Activated T-helper 1 cell treated with anti-CD3 and anti-CD28 coated beads, Interleukin-12 subunit alpha, Interleukin-12 subunit beta, Interleukin-2, Interleukin-4 antibody, amounts not matched to agents 30 ng/mL and 10 ng/mL and 1 ng/mL, durations not matched to agents 14 hours and 24 hours and 36 hours (primary cell): ENCODE data around the gene PHACTR3. TPM values are rescaled to one million over a fixed set of nuclear protein-coding genes. Genes with fewer than 3 reads are reported as not detected.

Source experiments
- DNase-seq: peaks from one replicate; pipeline ENCODE4 v3.0.0; 2021; ENCODE audit warnings: low spot score
- H3K27ac Mint-ChIP-seq: one replicate; pipeline ENCODE4 v1.8.0; 2021; ENCODE audit warnings: mild to moderate bottlenecking, mixed read lengths
- H3K27me3 Mint-ChIP-seq: one replicate; pipeline ENCODE4 v1.8.0; 2022; ENCODE audit warnings: mild to moderate bottlenecking, moderate library complexity, mixed read lengths; ENCODE audit not compliant: insufficient read depth
- H3K36me3 Mint-ChIP-seq: one replicate; pipeline ENCODE4 v1.8.0; 2021; ENCODE audit warnings: low read depth, mixed read lengths
- H3K4me1 Mint-ChIP-seq: one replicate; pipeline ENCODE4 v1.8.0; 2021; ENCODE audit warnings: low read depth, mixed read lengths
- H3K4me3 Mint-ChIP-seq: one replicate; pipeline ENCODE4 v1.8.0; 2021; ENCODE audit warnings: mild to moderate bottlenecking, moderate library complexity, mixed read lengths
- H3K9me3 Mint-ChIP-seq: one replicate; pipeline ENCODE4 v1.8.0; 2021; ENCODE audit warnings: mixed read lengths
- intact Hi-C: fragments of 100-400 bp; cut with micrococcal nuclease; formaldehyde crosslinking; loops from one replicate; pipeline ENCODE4 v1.15.1; 2024
- total RNA-seq: library from RNA; stranded (reverse); gene quantifications from 2 replicates; pipeline ENCODE4 v1.2.3, GENCODE V29; 2022

The PHACTR3 gene
- total RNA-seq, 1 donor from 2014 or later, result not detected

DNA sequence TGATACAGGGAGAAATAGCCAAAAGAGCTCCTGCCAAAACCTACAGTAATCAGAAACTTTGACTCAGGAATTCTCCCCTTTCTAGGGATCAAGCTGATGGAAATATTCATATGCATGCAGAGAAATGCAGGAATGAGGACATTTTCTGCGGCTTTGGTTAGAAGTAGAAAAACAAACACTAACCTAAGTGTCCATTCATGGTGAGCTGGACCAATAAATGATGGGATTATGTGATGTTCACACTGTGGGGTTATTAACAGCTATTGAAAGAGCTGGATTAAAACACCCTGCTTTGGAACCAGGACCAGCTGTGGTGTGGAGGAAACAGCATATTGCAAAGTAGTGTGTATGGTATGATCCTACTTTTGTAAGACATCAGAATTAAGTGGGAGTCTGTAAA, 186.0 kb downstream of the PHACTR3 start:
- H3K4me3 Mint-ChIP-seq, result no peak overlapping the region
- H3K27me3 Mint-ChIP-seq, result no peaks in the 10 kb centered on the region
- no peak overlapping the region for H3K27ac Mint-ChIP-seq
- intact Hi-C loops, result no loop called here
- DNase-seq, result no peak
- no peaks in the 10 kb centered on the region for H3K9me3 Mint-ChIP-seq
- no peaks in the 10 kb centered on the region for H3K36me3 Mint-ChIP-seq
- no peaks in the 10 kb centered on the region for H3K4me1 Mint-ChIP-seq

DNA sequence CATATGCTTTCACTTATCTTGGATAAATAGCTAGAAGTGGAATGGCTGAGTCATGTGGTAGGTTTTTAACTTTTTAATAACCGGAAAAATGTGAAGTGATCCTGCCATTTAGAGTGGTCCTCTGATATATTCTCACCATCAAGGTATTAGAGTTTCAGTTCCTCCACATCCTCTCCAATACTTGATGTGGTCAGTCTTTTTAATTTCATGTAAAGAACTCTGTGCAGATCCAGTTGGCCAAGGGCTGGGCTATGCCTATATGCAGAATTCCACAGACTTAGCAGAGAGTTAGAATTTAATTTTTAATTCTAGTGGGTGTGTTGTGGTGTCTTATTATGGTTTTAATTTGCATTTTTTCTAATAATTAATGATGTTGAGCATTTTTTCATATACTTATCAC, 188.0 kb downstream of the PHACTR3 start:
- H3K4me3 Mint-ChIP-seq, result no peak overlapping the region
- no peaks in the 10 kb centered on the region for H3K4me1 Mint-ChIP-seq
- no peaks in the 10 kb centered on the region for H3K36me3 Mint-ChIP-seq
- H3K9me3 Mint-ChIP-seq, result peaks cover 14% of the 10 kb centered on the region
- intact Hi-C loops, result no loop called here
- no peak overlapping the region for H3K27ac Mint-ChIP-seq
- H3K27me3 Mint-ChIP-seq, result peaks cover 1% of the 10 kb centered on the region
- no peak for DNase-seq

DNA sequence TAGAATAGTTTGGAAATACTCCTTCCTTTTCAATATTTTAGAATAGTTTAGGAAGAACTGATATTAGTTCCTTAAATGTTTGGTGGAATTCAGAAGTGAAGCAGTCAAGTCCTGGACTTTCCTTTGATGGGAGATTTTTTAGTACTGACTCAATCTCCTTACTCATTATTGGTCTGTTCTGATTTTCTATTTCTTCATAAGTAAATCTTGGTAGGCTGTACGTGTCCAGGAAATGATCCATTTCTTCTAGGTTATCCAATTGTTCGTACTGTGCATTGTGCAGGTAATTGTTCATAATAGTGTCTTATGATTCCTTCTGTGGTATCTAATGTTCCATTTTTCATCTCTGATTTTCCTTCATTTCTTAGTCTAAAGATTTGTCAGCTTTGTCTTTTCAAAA, 190.2 kb downstream of the PHACTR3 start:
- peaks cover 14% of the 10 kb centered on the region for H3K9me3 Mint-ChIP-seq
- peaks cover 1% of the 10 kb centered on the region for H3K27me3 Mint-ChIP-seq
- H3K27ac Mint-ChIP-seq, result no peak overlapping the region
- H3K4me1 Mint-ChIP-seq, result no peaks in the 10 kb centered on the region
- no peak overlapping the region for H3K4me3 Mint-ChIP-seq
- intact Hi-C loops, result no loop called here
- no peak for DNase-seq
- no peaks in the 10 kb centered on the region for H3K36me3 Mint-ChIP-seq

DNA sequence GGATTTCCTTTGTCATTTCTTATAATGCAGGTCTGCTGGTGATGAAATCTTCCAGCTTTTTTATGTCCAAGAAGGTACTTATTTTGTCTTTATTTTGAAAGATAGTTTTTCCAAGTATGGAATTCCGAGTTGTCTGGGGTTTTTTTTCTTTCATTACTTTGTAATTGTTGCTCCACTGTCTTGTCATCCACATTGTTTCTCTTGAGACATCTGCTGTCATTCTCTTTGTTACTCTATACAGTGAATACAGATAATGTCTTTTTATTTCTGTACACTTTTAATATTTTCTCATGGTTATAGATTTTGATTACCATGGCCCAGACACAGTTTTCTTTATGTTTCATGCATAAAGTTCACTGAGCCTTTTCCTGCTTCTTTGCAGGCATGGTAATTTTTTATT, 196.0 kb downstream of the PHACTR3 start:
- Mint-ChIP-seq H3K9me3 (peaks cover 17% of the 10 kb centered on the region), H3K4me3 (no peak overlapping the region), H3K27me3 (peaks cover 1% of the 10 kb centered on the region), H3K27ac (no peak overlapping the region), H3K4me1 (no peaks in the 10 kb centered on the region), H3K36me3 (no peaks in the 10 kb centered on the region)
- intact Hi-C loops, result no loop called here
- no peak for DNase-seq

DNA sequence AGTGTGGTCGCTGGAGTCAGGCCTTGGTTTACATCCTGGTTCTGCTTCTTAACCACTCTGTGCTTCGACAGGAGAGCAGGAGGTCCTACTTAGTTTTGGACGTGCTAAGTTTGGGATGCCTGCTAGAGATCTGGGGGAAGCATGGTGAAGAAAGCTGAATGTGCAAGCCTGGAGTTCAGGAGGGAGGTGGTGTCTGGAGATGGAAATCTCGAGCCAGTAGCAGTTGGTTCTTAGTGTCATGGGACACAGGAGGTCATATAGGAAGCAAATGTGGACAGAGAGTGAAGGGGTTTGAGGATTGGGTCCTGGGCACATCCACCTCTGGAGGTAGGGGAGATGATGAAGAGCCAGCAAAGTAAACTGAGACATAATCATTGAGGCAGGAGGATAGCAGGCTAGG, 197.7 kb downstream of the PHACTR3 start:
- Mint-ChIP-seq H3K27me3 (no peaks in the 10 kb centered on the region), H3K4me3 (no peak overlapping the region), H3K4me1 (no peaks in the 10 kb centered on the region), H3K9me3 (peaks cover 4% of the 10 kb centered on the region), H3K27ac (no peak overlapping the region), H3K36me3 (no peaks in the 10 kb centered on the region)
- DNase-seq, result no peak
- intact Hi-C loops, result no loop called here

DNA sequence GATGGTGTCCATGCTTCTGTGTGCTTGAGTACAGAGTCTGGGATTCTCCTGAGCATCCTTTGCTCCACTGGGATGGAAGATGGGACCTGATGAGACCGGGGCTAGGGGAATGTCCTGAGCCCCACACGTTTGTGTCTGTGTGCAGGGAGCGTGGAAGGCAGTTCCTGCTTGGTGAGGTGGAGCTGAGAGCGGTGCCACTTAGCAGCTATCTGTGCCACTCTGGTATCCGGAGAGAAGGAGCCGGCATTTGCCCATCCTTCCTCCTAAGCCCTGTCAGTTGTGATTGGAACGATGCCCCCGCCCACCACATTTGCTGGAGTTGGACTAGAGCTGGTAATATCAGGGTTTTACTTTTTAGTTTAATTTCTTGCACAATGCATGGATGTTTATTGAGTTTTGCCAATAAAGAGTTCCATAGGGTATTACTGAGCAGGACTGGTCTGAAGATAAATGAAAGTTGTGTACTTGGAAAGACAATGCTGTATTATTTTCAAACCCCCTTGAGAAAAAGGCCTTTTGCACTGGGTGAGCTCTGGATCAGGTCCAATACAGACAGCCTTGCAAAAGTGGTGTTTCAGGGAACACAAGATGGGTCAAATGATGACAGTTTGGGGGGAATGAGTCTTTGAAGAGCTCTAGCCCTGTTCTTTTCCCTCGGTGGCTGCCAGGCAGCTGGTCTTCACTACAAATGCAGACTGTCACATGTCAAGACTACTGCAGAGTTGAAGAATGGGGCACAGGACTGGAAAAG, 198.3 kb downstream of the PHACTR3 start:
- DNase-seq, result no peak
- no peak overlapping the region for H3K4me3 Mint-ChIP-seq
- H3K9me3 Mint-ChIP-seq, result peaks cover 4% of the 10 kb centered on the region
- H3K36me3 Mint-ChIP-seq, result no peaks in the 10 kb centered on the region
- intact Hi-C loops, result no loop called here
- no peak overlapping the region for H3K27ac Mint-ChIP-seq
- H3K4me1 Mint-ChIP-seq, result no peaks in the 10 kb centered on the region
- no peaks in the 10 kb centered on the region for H3K27me3 Mint-ChIP-seq

DNA sequence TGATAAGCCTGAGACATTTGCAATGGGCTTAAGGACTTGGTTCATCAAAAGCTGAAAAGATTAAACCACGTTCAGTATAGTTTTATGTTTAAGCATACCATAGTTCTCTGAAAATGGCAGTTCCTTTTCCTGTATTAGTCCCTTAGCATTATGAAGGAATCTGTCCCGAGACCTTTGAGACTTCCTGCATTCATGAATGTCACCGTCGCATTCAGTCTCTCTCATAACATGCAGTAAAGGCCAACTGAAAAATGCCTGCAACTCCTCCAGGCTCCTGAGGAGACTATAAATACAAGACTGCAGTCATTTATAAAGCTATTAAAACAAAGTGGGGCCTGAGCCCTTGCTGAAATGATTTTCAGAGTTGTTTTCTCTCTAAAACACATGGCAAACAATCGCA, 200.0 kb downstream of the PHACTR3 start:
- Mint-ChIP-seq H3K4me3 (no peak overlapping the region), H3K9me3 (peaks cover 4% of the 10 kb centered on the region), H3K27me3 (no peaks in the 10 kb centered on the region), H3K4me1 (no peaks in the 10 kb centered on the region), H3K36me3 (no peaks in the 10 kb centered on the region), H3K27ac (no peak overlapping the region)
- no peak for DNase-seq
- intact Hi-C loops, result no loop called here

DNA sequence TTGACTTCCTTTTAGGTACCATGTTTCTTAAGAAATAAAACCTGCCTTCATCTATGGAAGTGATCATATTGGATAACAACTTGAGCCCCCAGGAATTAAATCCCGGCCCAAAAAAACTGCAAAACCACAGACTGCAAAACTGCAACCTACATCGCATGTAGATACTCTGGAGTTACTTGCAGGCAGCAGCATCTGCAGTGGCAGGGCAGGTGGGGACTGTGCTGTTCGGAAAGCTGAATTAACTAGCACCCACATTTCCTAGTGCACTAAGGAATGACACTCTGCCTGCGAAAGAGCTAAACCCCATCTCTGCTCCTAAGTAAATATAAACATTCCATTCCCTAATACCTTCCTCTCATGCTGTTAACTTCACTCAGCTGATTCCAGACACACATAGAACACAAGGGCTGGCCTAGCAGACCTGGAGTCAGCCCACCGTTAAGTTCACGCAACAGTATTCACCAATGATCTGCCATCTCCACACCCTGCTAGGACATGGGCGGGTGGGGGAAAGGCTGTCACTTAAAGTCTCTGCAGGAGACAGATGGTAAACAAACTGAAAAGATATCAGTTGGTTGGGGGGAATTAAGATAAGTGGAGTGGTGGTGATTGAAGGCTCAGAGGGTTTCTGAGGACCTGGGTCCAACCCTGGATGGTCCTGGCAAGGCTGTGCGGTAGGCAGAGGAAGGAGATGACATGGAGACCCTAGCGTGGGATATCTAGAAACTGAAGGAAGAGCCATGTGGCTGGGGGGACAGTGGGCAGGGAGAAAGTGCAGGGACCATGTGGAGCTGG, 200.7 kb downstream of the PHACTR3 start:
- Mint-ChIP-seq H3K36me3 (no peaks in the 10 kb centered on the region), H3K4me3 (no peak overlapping the region), H3K27me3 (no peaks in the 10 kb centered on the region), H3K9me3 (peaks cover 4% of the 10 kb centered on the region), H3K27ac (no peak overlapping the region), H3K4me1 (no peaks in the 10 kb centered on the region)
- DNase-seq, result no peak
- intact Hi-C loops, result no loop called here

DNA sequence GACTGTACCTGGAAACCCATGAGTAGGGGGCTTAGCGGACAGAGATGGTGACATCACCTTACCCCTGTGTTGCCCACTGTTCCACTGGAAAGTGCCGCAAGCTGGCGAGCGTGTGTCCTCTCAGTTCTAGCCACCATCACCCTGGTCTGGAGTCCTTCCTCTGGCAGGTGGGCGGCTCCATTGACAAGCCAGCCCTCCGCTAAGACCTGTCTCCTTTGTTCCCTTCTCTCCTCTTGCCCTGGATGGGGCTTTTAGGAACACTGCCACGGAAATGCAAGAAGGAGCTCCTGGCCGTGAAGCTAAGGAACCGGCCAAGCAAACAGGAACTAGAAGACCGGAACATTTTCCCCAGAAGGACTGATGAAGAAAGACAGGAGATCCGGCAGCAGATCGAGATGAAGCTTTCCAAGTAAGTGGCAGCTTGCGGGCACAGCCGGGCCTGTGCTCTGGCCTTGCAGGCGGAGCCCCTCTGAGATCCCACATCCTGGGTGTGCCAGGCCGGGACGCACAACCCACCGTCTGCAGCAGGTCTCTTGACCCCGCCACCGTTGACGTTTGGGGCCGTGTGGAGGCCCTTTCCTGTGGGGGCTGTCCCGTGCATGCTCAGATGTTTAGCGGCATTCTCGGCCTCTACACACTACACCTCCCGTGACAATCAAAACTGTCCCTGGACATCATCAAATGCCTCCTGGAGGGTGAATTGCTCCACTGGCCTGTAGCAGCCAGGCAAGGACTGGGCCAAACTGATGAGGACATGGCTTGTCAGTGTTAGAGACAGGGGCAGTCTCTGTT, 201.6 kb downstream of the PHACTR3 start:
- Mint-ChIP-seq H3K27ac (no peak overlapping the region), H3K9me3 (no peaks in the 10 kb centered on the region), H3K4me1 (no peaks in the 10 kb centered on the region), H3K36me3 (no peaks in the 10 kb centered on the region), H3K27me3 (no peaks in the 10 kb centered on the region), H3K4me3 (no peak overlapping the region)
- no peak for DNase-seq
- intact Hi-C loops, result no loop called here

DNA sequence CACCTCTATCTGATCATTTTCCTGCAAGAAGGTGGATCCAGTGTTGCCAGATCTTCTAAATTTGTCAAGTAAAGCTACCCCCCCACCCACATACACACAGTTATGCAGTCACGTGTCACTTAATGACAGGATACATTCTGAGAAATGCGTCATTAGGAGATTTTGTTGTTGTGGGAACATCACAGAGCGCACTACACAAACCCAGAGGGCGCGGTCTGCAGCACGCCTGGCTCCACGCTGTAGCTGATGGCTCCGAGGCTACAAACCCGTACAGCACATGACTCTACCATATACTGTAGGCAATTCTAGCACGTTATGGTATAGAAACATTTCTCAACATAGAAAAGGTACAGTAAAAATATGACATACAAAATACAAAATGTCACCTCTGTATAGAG, 202.2 kb downstream of the PHACTR3 start:
- DNase-seq, result no peak

DNA sequence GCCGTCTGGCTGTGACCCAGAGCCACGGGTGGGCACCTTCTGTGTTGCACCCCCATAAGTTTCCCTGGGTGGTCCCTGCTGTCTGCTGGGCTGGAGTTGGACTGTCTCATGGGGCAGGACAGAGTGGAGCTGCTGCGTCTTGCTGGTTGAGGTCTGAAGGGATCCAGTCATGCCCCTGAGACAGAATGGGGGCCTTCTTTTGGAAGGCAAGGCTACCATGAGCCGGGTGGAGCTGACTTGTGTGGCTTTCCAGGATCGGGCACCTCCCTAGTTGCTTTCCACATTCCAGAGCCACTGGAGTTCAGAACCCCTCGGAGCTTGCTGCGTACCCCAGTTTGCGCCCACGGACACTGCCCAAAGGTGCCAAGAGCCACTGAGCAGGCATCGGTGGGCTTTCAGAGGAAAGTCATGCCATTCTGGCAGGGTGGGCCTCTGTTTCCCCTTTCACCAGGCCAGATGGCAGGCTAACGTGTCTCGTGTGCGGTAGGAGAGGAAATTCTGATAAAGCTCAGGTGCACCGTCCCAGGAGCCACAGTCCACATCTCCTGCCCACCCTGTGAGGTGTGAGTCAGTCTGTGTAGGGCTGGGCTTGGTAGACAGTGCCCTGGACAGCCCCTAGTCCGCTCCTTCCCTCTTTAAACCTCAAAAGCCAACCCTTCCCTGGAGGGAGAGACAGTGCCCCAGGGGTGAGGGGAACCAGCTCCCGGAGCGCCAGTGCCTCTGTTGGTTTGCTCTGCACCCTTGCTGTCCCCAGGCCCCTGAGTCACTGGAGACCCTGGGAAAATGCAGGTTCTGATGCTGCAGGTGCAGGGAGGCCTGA, 203.8 kb downstream of the PHACTR3 start:
- H3K27me3 Mint-ChIP-seq, result no peaks in the 10 kb centered on the region
- no peak overlapping the region for H3K27ac Mint-ChIP-seq
- no peaks in the 10 kb centered on the region for H3K36me3 Mint-ChIP-seq
- no peaks in the 10 kb centered on the region for H3K9me3 Mint-ChIP-seq
- no peak for DNase-seq
- no peaks in the 10 kb centered on the region for H3K4me1 Mint-ChIP-seq
- intact Hi-C loops, result no loop called here
- H3K4me3 Mint-ChIP-seq, result no peak overlapping the region

More for the DNA sequence above, 202.2 kb downstream of the PHACTR3 start:
- no peaks in the 10 kb centered on the region for H3K4me1 Mint-ChIP-seq
- intact Hi-C loops, result no loop called here
- no peak overlapping the region for H3K4me3 Mint-ChIP-seq
- no peaks in the 10 kb centered on the region for H3K9me3 Mint-ChIP-seq
- no peaks in the 10 kb centered on the region for H3K36me3 Mint-ChIP-seq
- H3K27ac Mint-ChIP-seq, result no peak overlapping the region
- no peaks in the 10 kb centered on the region for H3K27me3 Mint-ChIP-seq

DNA sequence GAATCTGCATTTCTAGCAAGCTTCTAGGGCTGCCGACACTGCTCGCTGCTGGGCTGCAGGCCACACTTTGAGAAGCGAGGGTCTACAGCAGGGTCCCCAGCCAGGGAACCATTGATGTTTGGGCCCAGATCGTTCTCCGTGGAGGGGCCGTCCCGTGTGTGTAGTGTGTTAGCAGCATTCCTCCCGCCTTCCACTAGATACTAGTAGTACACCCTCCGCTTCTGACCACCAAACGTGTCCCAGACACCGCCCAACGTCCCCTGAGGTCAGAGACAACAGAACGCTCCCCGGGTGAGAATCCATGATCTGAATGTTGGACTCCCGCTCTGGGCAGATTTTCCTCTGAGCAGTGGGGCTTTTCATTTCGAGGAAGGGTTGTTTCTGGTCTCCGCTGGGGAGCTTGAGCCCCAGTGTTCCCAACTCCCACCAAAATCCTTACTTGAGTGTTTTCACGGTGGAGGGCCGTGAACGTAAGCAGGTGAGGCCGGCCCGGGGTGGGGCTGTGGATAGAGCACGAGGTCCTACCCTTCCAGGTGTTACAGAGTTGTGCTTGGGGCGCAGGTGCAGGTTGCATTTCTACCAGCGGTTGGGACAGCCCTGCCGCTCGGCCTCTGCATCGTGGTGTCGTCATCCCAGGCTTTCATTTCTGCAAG, 204.5 kb downstream of the PHACTR3 start:
- Mint-ChIP-seq H3K27ac (no peak overlapping the region), H3K4me1 (no peaks in the 10 kb centered on the region), H3K36me3 (no peaks in the 10 kb centered on the region), H3K27me3 (no peaks in the 10 kb centered on the region), H3K9me3 (no peaks in the 10 kb centered on the region), H3K4me3 (no peak overlapping the region)
- no peak for DNase-seq
- intact Hi-C loops, result no loop called here
